Activated CD4-positive, alpha-beta T cell treated with anti-CD3 and anti-CD28 coated beads for 36 hours (primary cell): Measurements from ENCODE around the gene PPFIA1. TPM values are rescaled to one million over a fixed set of nuclear protein-coding genes. Genes with fewer than 3 reads are reported as not detected.
"Not testable (repeated sequence)": the region's sequence is repeated elsewhere in the genome, so short reads cannot be mapped to it uniquely, and the experiment has no call there.

ENCODE experiments used
- ATAC-seq: fragments of 200-7000 bp; cut with Tn5 transposase; one replicate; pipeline ENCODE4 v1.10.0; 2021; ENCODE audit warnings: mild to moderate bottlenecking, moderate library complexity
- CTCF ChIA-PET: fragments of 350-600 bp; sonication (Branson Sonifier 250); formaldehyde crosslinking; loops from one replicate; lab custom pipeline; 2021; ENCODE audit warnings: antibody characterized with exemption; lab: Charles Lee
- POLR2A ChIA-PET: fragments of 350-600 bp; sonication (Branson Sonifier 250); formaldehyde crosslinking; loops from one replicate; lab custom pipeline; 2021; ENCODE audit warnings: antibody characterized with exemption, inconsistent platforms; lab: Charles Lee
- DNase-seq: peaks from one replicate; pipeline ENCODE4 v3.0.0-alpha.2; 2020
- H3K27ac Mint-ChIP-seq: one replicate; pipeline ENCODE4 v1.8.0; 2021; ENCODE audit warnings: mixed read lengths
- H3K27me3 Mint-ChIP-seq: one replicate; pipeline ENCODE4 v1.8.0; 2021; ENCODE audit warnings: mixed read lengths
- H3K36me3 Mint-ChIP-seq: one replicate; pipeline ENCODE4 v1.8.0; 2021; ENCODE audit warnings: low read depth, mixed read lengths
- H3K4me1 Mint-ChIP-seq: one replicate; pipeline ENCODE4 v1.8.0; 2021; ENCODE audit warnings: mixed read lengths
- H3K4me3 Mint-ChIP-seq: one replicate; pipeline ENCODE4 v1.8.0; 2021; ENCODE audit warnings: mild to moderate bottlenecking, moderate library complexity, mixed read lengths
- H3K9me3 Mint-ChIP-seq: one replicate; pipeline ENCODE4 v1.8.0; 2021; ENCODE audit warnings: low read depth, mixed read lengths
- intact Hi-C, 2 experiments: fragments of 100-400 bp; cut with DNase I in 1 of 2; cut with micrococcal nuclease in 1 of 2; formaldehyde crosslinking; loops; one replicate each; pipeline versions ENCODE4 v1.14.2 to v1.15.1; 2022 to 2024; cut with DNase I, micrococcal nuclease
- total RNA-seq, 2 experiments: library from RNA; stranded (reverse); gene quantifications; one replicate each; pipeline ENCODE4 v1.2.3, GENCODE V29; 2021

The PPFIA1 gene
- total RNA-seq, 2 experiments from 2014 or later: 26.5 to 40.5 TPM

DNA sequence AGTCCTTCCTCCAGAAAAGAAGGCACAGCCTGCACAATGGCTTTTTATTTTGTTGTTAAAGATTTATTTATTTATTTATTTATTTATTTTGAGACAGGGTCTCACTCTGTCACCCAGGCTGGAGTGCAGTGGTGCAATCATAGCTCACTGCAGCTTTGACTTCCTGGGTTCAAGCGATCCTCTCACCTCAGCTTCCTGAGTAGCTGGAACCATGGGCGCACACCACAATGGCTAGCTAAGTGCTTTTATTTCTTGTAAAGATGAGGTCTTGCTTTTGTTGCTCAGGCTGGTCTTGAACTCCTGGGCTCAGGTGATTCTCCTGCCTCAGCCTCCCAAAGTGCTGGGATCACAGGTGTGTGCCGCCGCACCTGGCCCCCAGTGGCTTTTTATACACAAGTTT lies 137.8 kb downstream of the PPFIA1 start:
- H3K27me3 Mint-ChIP-seq, H3K27ac Mint-ChIP-seq, H3K4me1 Mint-ChIP-seq, ATAC-seq, H3K9me3 Mint-ChIP-seq, DNase-seq, intact Hi-C loops, CTCF ChIA-PET, POLR2A ChIA-PET, H3K4me3 Mint-ChIP-seq: not testable (repeated sequence)
- peaks cover 43% of the 10 kb centered on the region for H3K36me3 Mint-ChIP-seq

DNA sequence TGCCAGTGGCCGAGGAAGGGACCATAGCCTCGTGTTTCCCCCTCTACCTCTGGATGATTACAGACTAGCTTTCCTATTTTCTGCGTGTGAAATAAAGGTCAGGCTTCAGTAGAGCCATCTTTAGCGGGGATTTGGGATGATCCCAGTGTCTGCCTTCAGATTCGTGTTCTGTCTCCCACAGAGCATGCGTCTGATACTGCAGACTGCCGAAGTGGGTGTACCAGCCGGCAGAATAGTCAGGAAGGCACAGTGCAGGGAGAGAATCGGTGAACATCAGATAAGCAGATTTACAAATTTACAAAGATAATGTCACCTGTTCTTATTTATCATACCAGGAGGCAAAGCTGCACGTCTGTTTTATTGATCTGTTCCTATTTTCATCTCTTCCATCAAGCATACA lies 138.9 kb downstream of the PPFIA1 start:
- DNase-seq (no peak), ATAC-seq (no peak)
- POLR2A ChIA-PET: no interaction called here
- Mint-ChIP-seq H3K36me3 (peaks cover 45% of the 10 kb centered on the region), H3K4me3 (no peak overlapping the region), H3K27ac (no peak overlapping the region), H3K9me3 (no peaks in the 10 kb centered on the region), H3K4me1 (no peaks in the 10 kb centered on the region), H3K27me3 (no peaks in the 10 kb centered on the region)
- intact Hi-C loops: no loop called here
- CTCF ChIA-PET: no interaction called here

DNA sequence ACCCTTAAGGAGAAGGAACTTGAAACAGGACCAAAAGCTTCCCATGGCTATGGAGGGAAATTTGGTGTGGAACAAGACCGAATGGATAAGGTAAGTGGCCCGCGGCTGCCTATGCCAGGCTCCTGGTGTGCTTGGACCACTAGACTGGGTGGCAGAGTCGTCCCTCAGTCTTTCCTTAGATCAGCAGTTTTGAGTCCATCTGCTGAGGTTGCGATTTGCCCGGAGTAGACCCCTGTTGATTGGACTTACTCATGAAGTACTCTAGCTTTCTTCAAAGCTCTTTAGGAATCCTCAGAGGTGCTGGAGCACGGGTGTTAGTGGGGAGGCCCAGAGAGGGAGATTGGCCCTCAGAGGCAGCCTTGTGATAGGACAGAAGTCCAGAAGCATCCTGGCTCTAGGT lies 139.4 kb downstream of the PPFIA1 start:
- Mint-ChIP-seq H3K27ac (no peak overlapping the region), H3K4me3 (no peak overlapping the region), H3K4me1 (no peaks in the 10 kb centered on the region), H3K9me3 (no peaks in the 10 kb centered on the region), H3K27me3 (no peaks in the 10 kb centered on the region), H3K36me3 (peaks cover 48% of the 10 kb centered on the region)
- intact Hi-C loops: no loop called here
- CTCF ChIA-PET: no interaction called here
- DNase-seq (no peak), ATAC-seq (no peak)
- POLR2A ChIA-PET: no interaction called here

DNA sequence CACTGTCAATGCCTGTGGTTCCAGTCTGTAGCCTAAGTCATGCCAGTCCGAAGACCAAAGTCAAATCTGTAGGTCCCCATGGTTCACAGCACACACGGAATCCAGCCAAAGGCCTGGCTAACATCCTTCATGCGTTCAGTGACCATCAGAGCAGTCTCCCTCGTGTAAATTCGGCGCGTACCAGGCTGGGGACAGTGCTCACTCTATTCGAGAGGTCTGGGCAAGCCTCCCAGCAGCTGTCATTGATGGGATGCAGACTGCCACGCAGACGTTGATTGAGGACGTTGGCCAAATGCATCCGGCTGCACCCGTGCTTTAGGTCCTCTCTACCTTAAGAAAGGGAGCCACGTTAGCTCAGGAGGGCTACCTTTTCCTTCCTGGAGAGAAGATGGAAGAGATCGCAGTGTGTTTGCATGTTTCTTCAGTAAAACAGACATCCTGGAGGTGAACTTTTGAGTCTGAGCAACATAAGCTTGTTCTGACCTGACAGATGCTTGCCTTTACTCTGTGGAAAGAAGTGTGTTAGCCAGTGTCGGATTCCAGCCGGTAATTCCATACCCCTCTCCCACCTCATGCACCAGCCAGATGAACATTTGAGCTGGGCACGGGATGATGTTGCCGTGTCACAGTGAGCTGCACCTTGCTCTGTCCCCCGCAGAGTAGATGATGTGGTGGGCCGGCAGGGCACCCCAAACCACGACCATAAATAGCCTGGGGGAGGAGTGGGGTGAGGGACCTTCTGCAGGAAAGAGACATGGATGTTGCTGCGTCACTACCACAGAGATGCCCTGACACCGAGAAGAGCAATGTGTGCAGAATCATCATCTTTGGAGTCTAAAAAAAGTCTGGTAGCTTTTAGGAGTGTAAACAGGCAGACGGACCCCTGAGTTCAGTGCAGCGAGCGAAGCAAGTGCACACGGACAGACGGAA lies 140.1 kb downstream of the PPFIA1 start:
- ATAC-seq: no peak
- CTCF ChIA-PET: interaction anchor here (0.6 kb wide), 1 partner anchor 112 kb away, joined by 3 read pairs; no protein-coding TSS in a partner anchor
- intact Hi-C loops: no loop called here

DNA sequence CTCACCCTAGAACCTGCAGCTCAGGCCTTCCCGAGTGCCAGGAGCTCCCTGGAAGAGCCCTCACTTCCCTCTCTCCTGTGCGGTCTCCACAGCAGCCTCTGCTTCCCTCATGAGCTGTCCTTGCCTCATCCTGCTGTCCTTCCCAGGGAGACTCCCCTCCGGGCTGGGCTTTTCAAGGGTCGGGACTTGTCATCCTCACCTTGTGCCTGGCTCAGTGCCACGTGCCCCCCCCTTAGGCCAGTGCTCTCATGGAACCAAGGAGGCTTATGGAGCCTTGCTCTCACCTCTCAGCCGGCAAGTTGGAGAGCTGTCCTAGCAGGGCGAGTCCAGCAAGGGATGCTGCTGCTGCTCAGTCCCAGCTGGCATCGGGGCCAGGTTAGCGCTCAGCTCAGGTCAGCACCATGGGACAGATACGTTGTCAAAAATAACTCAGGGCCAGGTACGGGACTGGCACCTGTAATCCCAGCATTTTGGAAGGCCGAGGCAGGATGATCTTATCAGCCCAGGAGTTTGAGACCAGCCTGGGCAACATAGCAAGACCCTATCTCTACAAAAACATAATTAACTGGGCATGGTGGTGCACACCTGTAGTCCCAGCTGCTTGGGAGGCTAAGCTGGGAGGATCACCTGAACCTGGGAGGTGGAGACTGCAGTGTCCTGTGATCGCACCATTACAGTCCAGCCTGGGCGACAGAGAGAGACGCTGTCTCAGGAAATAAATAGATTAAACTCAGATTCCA lies 141.4 kb downstream of the PPFIA1 start:
- CTCF ChIA-PET: no interaction called here
- intact Hi-C loops: no loop called here
- POLR2A ChIA-PET: no interaction called here
- Mint-ChIP-seq H3K27ac (no peak overlapping the region), H3K4me1 (peaks cover 5% of the 10 kb centered on the region), H3K27me3 (no peaks in the 10 kb centered on the region), H3K36me3 (peaks cover 60% of the 10 kb centered on the region), H3K9me3 (no peaks in the 10 kb centered on the region), H3K4me3 (no peak overlapping the region)
- DNase-seq (no peak), ATAC-seq (no peak)

More for the DNA sequence above, 140.1 kb downstream of the PPFIA1 start:
- POLR2A ChIA-PET: no interaction called here
- H3K36me3 Mint-ChIP-seq: peaks cover 55% of the 10 kb centered on the region
- no peak overlapping the region for H3K4me3 Mint-ChIP-seq
- no peak overlapping the region for H3K27ac Mint-ChIP-seq
- no peaks in the 10 kb centered on the region for H3K9me3 Mint-ChIP-seq
- H3K4me1 Mint-ChIP-seq: peaks cover 3% of the 10 kb centered on the region
- no peaks in the 10 kb centered on the region for H3K27me3 Mint-ChIP-seq
- DNase-seq: no peak

DNA sequence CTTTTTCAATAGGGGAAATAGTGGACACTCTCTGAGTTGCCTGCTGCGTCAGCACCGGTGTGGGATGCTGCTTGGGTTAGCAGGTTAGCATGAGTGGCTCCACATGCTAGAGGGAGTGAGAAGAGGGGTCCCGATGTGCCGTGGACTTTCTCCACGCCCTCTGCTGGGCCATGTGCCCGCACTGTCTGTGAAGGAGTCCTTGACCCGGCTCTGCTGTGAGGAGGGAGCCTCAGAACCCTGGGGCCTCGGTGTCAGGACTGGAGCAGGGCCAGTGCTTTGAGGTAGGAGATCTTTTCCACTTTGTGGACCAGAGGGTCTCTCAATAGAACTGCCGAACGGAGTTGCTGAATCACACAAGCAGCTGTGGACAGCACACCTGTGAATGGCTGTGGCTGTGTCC lies 142.7 kb downstream of the PPFIA1 start:
- ChIA-PET CTCF (no interaction called here), POLR2A (no interaction called here)
- H3K27ac Mint-ChIP-seq: no peak overlapping the region
- H3K27me3 Mint-ChIP-seq: no peaks in the 10 kb centered on the region
- DNase-seq (no peak), ATAC-seq (no peak)
- no peak overlapping the region for H3K4me3 Mint-ChIP-seq
- intact Hi-C loops: no loop called here
- peaks cover 5% of the 10 kb centered on the region for H3K4me1 Mint-ChIP-seq
- H3K36me3 Mint-ChIP-seq: peaks cover 53% of the 10 kb centered on the region
- no peaks in the 10 kb centered on the region for H3K9me3 Mint-ChIP-seq

DNA sequence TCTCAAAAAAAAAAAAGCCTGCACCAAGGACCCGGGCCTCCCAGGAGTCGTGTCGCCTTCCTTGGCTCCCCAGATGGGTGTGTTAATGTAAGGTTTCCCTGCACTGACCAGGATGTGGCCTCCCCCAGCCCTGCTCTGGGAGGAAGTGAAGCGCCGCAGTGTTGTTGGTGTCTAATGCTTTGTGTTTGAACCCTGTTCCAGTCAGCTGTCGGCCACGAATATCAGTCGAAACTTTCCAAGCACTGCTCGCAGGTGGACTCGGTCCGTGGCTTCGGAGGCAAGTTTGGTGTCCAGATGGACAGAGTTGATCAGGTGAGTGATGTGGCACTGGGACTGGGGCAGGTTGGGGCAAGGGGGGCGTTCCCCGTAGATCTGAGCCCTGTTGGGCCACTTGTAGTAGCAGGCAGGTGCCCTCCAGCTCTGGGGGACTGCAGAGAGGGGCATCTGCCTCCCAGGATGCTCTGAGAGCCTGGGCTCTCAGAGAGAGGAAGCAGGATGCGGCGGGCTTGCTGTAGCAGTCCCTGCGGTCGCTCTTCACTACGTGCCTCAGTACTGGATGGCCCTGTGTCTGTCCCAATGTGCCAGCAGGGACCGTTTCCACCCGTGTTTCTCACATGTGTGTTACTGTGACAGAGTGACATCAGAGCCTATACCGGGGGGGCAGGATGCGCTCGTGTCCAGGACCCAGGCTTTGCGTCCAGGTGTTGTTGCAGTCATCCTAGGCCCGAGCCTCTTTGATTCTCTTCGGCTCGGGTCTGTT lies 144.0 kb downstream of the PPFIA1 start:
- POLR2A ChIA-PET: no interaction called here
- ATAC-seq: no peak
- Mint-ChIP-seq H3K27ac (no peak overlapping the region), H3K36me3 (peaks cover 47% of the 10 kb centered on the region), H3K27me3 (no peaks in the 10 kb centered on the region), H3K9me3 (no peaks in the 10 kb centered on the region), H3K4me3 (no peak overlapping the region), H3K4me1 (peaks cover 5% of the 10 kb centered on the region)
- DNase-seq: no peak
- intact Hi-C loops: no loop called here
- CTCF ChIA-PET: interaction anchor here (0.6 kb wide), 1 partner anchor 62 kb away, joined by 3 read pairs; no protein-coding TSS in a partner anchor

DNA sequence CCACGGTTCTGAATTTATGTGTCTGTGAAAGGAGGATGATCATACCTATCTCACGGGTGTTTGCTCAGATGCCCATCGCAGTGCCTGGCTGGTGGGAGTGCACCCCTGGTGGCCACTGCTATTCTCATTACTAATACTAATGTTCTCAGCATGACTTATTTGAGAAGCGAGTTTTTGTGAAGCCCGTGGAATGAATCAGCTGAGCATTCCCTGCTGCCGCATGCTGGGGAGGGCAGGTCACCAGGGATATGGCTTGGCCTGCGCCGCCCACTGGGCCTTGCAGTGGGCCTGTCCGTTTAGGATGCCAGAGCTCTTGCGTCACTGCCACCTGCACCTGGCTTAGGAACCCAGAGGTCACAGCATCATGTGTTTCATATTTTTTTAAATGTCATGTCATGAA lies 144.7 kb downstream of the PPFIA1 start:
- peaks cover 47% of the 10 kb centered on the region for H3K36me3 Mint-ChIP-seq

DNA sequence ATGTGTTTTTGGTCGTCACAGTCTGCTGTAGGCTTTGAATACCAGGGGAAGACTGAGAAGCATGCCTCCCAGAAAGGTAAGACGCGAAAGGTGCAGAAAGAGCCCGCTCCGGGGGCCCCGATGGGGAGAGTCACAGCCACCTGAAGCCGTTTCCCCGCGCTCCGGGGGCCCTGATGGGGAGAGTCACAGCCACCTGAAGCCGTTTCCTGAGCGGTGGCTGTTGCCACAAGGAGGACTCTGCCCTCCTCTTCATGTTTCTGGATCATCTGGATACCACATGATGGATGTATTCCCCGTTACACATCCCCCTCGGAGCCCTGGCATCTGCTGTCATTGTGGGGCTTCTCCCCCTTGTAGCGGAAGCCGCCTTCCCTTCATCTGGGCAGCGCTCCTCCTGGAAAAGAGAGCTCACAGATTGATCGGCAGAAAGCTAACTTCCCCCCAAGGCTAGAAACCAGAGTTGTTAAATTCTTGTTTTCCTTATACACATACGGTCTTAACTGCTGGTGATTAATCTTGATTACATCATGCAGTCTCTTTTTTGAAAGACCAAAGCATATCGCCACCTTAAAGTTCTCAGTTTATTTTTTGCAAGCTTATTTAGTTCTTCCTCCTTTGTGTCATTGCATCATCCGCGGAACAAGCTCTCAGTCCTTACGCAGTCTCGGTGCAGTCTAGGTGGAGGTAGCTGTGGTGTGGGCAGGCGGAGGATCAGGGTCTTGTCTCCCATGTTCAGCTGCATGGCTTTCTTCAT lies 145.3 kb downstream of the PPFIA1 start:
- no peaks in the 10 kb centered on the region for H3K9me3 Mint-ChIP-seq
- peaks cover 42% of the 10 kb centered on the region for H3K36me3 Mint-ChIP-seq
- H3K4me3 Mint-ChIP-seq: no peak overlapping the region
- ATAC-seq (peak; percentile 49), DNase-seq (peak; percentile 12)
- H3K27me3 Mint-ChIP-seq: no peaks in the 10 kb centered on the region
- ChIA-PET POLR2A (no interaction called here), CTCF (no interaction called here)
- intact Hi-C loops: no loop called here
- peaks cover 5% of the 10 kb centered on the region for H3K4me1 Mint-ChIP-seq
- peak overlapping the region; percentile 64 for H3K27ac Mint-ChIP-seq

More for the DNA sequence above, 144.7 kb downstream of the PPFIA1 start:
- peak overlapping the region; percentile 29 for H3K27ac Mint-ChIP-seq
- CTCF ChIA-PET: no interaction called here
- peak; percentile 15 for DNase-seq
- H3K4me1 Mint-ChIP-seq: peaks cover 5% of the 10 kb centered on the region
- no peaks in the 10 kb centered on the region for H3K27me3 Mint-ChIP-seq
- H3K4me3 Mint-ChIP-seq: no peak overlapping the region
- intact Hi-C loops: no loop called here
- H3K9me3 Mint-ChIP-seq: no peaks in the 10 kb centered on the region
- ATAC-seq: peak; percentile 23
- POLR2A ChIA-PET: no interaction called here

DNA sequence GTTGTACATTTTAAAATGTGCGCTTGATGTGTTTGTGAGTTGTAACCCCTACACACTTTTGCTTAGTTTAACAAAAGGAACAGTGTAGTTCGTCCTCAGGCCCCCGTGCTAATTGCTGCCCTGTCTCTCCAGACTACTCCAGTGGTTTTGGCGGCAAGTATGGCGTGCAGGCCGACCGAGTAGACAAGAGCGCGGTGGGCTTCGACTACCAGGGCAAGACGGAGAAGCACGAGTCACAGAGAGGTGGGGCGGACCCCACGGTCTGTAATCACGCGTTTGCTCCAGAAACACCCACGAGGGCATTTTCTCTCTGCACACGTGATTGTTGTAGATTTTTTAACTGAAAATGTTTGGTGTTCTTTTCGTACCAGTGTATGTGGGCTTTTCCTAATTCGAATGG lies 146.4 kb downstream of the PPFIA1 start:
- ChIA-PET POLR2A (no interaction called here), CTCF (no interaction called here)
- Mint-ChIP-seq H3K27me3 (no peaks in the 10 kb centered on the region), H3K36me3 (peaks cover 40% of the 10 kb centered on the region), H3K4me1 (peaks cover 5% of the 10 kb centered on the region), H3K4me3 (no peak overlapping the region), H3K9me3 (no peaks in the 10 kb centered on the region), H3K27ac (no peak overlapping the region)
- DNase-seq: no peak
- ATAC-seq: no peak
- intact Hi-C loops: no loop called here

DNA sequence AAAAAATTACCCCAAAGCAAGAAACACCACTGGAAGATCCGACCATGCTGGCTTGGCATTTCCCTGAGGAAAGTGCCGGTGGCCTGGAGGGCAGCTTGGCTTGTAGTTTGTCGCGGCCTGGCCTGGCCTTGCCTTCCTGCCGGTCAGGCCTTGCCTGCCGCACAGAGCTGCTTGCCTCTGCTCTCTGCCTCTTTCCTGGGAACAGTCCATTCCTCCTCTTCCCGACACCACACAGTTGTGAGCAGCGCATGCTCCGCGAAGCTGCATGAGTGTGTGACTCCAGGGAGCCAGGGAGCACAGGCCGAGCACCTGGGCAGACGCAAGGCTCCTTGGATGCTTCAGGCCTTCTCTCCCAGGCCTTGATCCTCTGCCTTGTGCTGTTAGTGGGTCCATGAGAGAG lies 147.6 kb downstream of the PPFIA1 start:
- H3K4me3 Mint-ChIP-seq: no peak overlapping the region
- no peaks in the 10 kb centered on the region for H3K9me3 Mint-ChIP-seq
- DNase-seq (no peak), ATAC-seq (no peak)
- ChIA-PET POLR2A (no interaction called here), CTCF (no interaction called here)
- no peaks in the 10 kb centered on the region for H3K27me3 Mint-ChIP-seq
- peaks cover 5% of the 10 kb centered on the region for H3K4me1 Mint-ChIP-seq
- H3K36me3 Mint-ChIP-seq: peaks cover 37% of the 10 kb centered on the region
- intact Hi-C loops: no loop called here
- H3K27ac Mint-ChIP-seq: no peak overlapping the region
